ENCODE results near the gene NATD1.

Gene NATD1

DNA sequence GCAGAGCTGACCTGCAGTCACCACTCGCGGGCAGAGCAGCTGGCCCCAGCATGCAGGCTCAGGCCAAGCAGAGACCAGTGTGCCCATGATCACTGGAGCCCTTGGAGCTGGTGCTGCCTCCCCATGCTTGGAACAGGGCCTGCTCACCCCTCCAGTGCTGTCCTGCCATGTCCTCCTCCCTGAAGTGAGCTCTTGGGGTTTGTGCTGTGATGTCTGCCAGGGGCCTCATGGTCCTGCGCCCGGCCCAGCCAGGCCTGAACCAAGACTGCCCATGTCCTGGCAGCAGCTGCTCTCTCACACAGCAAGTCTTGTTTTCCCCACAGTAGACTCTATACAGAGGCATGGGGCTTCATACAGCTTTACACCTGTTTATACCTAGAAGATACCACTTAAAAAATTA, 63.8 kb downstream of the NATD1 start:
- no peak for DNase-seq

All from activated CD4-positive, alpha-beta T cell treated with anti-CD3 and anti-CD28 coated beads, Interleukin-2, amount 50 U/mL, for 16 hours (primary cell).